Measurements from ENCODE around the gene DNAH6.

Gene DNAH6

GRCh38 chr2:84850471-84850870, 334.2 kb downstream of the DNAH6 start:
- no peak for TF ChIP-seq CTCF (IDR thresholded peaks at IDR 0.05; ENCODE audit: poor library complexity, severe bottlenecking)

GRCh38 chr2:84851876-84852275, 335.6 kb downstream of the DNAH6 start:
- Histone ChIP-seq H3K4me3 (ENCODE audit: severe bottlenecking) (no peak overlapping the region), H3K9me3 (ENCODE audit: severe bottlenecking) (no peaks in the 10 kb centered on the region), H3K4me1 (ENCODE audit: insufficient read depth, poor library complexity, severe bottlenecking) (peaks cover 4% of the 10 kb centered on the region), H3K27me3 (ENCODE audit: insufficient read depth, poor library complexity, severe bottlenecking) (no peaks in the 10 kb centered on the region), H3K36me3 (ENCODE audit: low read depth) (no peaks in the 10 kb centered on the region), H3K27ac (ENCODE audit: poor library complexity, severe bottlenecking) (no peak overlapping the region)
- no peak for DNase-seq (ENCODE audit: low spot score)
- no peak for ATAC-seq (ENCODE audit: low read depth)
- TF ChIP-seq CTCF (IDR thresholded peaks at IDR 0.05; ENCODE audit: poor library complexity, severe bottlenecking) = no peak

More at GRCh38 chr2:84850471-84850870, 334.2 kb downstream of the DNAH6 start:
- Histone ChIP-seq H3K27ac (ENCODE audit: poor library complexity, severe bottlenecking) (no peak overlapping the region), H3K9me3 (ENCODE audit: severe bottlenecking) (no peaks in the 10 kb centered on the region), H3K4me3 (ENCODE audit: severe bottlenecking) (no peak overlapping the region), H3K27me3 (ENCODE audit: insufficient read depth, poor library complexity, severe bottlenecking) (no peaks in the 10 kb centered on the region), H3K36me3 (ENCODE audit: low read depth) (no peaks in the 10 kb centered on the region), H3K4me1 (ENCODE audit: insufficient read depth, poor library complexity, severe bottlenecking) (peaks cover 6% of the 10 kb centered on the region)
- ATAC-seq (ENCODE audit: low read depth) (no peak), DNase-seq (ENCODE audit: low spot score) (no peak)

- no peaks in the 10 kb centered on the region for H3K36me3 ChIP-seq (ENCODE audit: low read depth)
- no peak overlapping the region for H3K27ac ChIP-seq (ENCODE audit: poor library complexity, severe bottlenecking)
- H3K4me1 ChIP-seq (ENCODE audit: insufficient read depth, poor library complexity, severe bottlenecking) = no peaks in the 10 kb centered on the region
- ATAC-seq (ENCODE audit: low read depth) (no peak), DNase-seq (ENCODE audit: low spot score) (no peak)
- H3K9me3 ChIP-seq (ENCODE audit: severe bottlenecking) = no peaks in the 10 kb centered on the region
- TF ChIP-seq CTCF (IDR thresholded peaks at IDR 0.05; ENCODE audit: poor library complexity, severe bottlenecking) = no peak
- H3K27me3 ChIP-seq (ENCODE audit: insufficient read depth, poor library complexity, severe bottlenecking) = no peaks in the 10 kb centered on the region
- H3K4me3 ChIP-seq (ENCODE audit: severe bottlenecking) = no peak overlapping the region
These were observed 338.6 kb downstream of the DNAH6 start for GRCh38 chr2:84854850-84855249.

GRCh38 chr2:84855731-84856130, 339.4 kb downstream of the DNAH6 start:
- no peaks in the 10 kb centered on the region for H3K9me3 ChIP-seq (ENCODE audit: severe bottlenecking)
- no peaks in the 10 kb centered on the region for H3K36me3 ChIP-seq (ENCODE audit: low read depth)
- TF ChIP-seq CTCF (IDR thresholded peaks at IDR 0.05; ENCODE audit: poor library complexity, severe bottlenecking) = no peak
- no peak for DNase-seq (ENCODE audit: low spot score)
- no peaks in the 10 kb centered on the region for H3K4me1 ChIP-seq (ENCODE audit: insufficient read depth, poor library complexity, severe bottlenecking)
- H3K27me3 ChIP-seq (ENCODE audit: insufficient read depth, poor library complexity, severe bottlenecking) = no peaks in the 10 kb centered on the region
- no peak overlapping the region for H3K27ac ChIP-seq (ENCODE audit: poor library complexity, severe bottlenecking)
- H3K4me3 ChIP-seq (ENCODE audit: severe bottlenecking) = no peak overlapping the region
- no peak for ATAC-seq (ENCODE audit: low read depth)

- TF ChIP-seq CTCF (IDR thresholded peaks at IDR 0.05; ENCODE audit: poor library complexity, severe bottlenecking) = no peak
- no peak for ATAC-seq (ENCODE audit: low read depth)
- no peaks in the 10 kb centered on the region for H3K9me3 ChIP-seq (ENCODE audit: severe bottlenecking)
- no peaks in the 10 kb centered on the region for H3K27me3 ChIP-seq (ENCODE audit: insufficient read depth, poor library complexity, severe bottlenecking)
- DNase-seq (ENCODE audit: low spot score) = no peak
- no peak overlapping the region for H3K27ac ChIP-seq (ENCODE audit: poor library complexity, severe bottlenecking)
- H3K36me3 ChIP-seq (ENCODE audit: low read depth) = no peaks in the 10 kb centered on the region
- H3K4me1 ChIP-seq (ENCODE audit: insufficient read depth, poor library complexity, severe bottlenecking) = no peaks in the 10 kb centered on the region
- no peak overlapping the region for H3K4me3 ChIP-seq (ENCODE audit: severe bottlenecking)
These were observed 340.5 kb downstream of the DNAH6 start for GRCh38 chr2:84856787-84857186.
